Rectal smooth muscle tissue (tissue), 1 donor: ENCODE measurements around the gene CTAG1A.

Experiments used
- H3K27ac ChIP-seq: one replicate; pipeline ENCODE4 v1.7.0; 2013; ENCODE audit warnings: low read depth, low read length, inconsistent platforms
- H3K27me3 ChIP-seq: one replicate; pipeline ENCODE4 v1.7.0; 2013; ENCODE audit warnings: low read length; ENCODE audit not compliant: control insufficient read depth, insufficient read depth
- H3K36me3 ChIP-seq: one replicate; pipeline ENCODE4 v1.7.0; 2013; ENCODE audit warnings: low read length; ENCODE audit not compliant: control insufficient read depth, insufficient read depth
- H3K4me1 ChIP-seq: one replicate; pipeline ENCODE4 v1.7.0; 2013; ENCODE audit warnings: low read length; ENCODE audit not compliant: control insufficient read depth, insufficient read depth
- H3K4me3 ChIP-seq: one replicate; pipeline ENCODE4 v1.7.0; 2013; ENCODE audit warnings: low read length
- H3K9ac ChIP-seq: one replicate; pipeline ENCODE4 v1.7.0; 2013; ENCODE audit warnings: low read length

Gene CTAG1A

DNA sequence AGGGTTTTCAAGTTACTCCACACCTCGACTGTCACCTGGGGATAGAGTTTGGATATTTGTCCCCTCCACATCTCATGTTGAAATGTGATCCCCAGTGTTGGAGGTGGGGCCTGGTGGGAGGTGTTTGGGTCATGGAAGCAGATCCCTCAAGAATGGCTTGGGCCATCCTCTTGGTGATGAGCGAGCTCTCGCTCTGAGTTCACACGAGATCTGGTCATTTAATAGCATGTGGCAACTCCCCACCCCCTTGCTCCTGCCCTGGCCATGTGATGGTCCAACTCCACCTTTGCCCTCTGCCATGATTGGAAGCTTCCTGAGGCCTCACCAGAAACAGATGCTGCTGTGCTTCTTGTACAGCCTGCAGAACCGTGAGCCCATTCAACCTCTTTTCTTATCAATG is 8.3 kb downstream of the CTAG1A start:
- no peak overlapping the region for H3K27ac ChIP-seq
- H3K4me3 ChIP-seq = no peak overlapping the region
- H3K27me3 ChIP-seq = peaks cover 5% of the 10 kb centered on the region
- H3K36me3 ChIP-seq = no peaks in the 10 kb centered on the region
- no peaks in the 10 kb centered on the region for H3K4me1 ChIP-seq
- H3K9ac ChIP-seq = no peak overlapping the region

DNA sequence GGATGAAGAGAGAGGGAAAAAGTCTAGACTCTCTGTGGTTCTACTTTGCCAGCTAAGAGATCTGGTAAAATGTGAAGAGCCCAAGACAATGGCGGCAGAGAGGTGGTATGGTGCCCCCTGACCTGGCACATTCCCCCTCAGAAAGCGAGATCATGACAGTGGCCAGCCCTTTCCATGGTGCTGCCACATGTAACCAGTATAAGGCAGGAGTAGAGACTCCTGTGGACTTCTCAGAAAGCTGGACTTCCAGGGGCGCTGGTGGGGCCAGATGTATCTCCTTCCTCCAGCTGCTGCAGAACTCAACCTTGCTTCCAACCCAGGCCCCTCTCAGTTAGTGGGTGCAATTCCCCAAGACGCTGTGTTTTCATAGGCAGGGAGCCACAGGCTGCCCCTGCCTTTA is 9.6 kb downstream of the CTAG1A start:
- Histone ChIP-seq H3K9ac (no peak overlapping the region), H3K36me3 (no peaks in the 10 kb centered on the region), H3K27ac (no peak overlapping the region), H3K4me1 (no peaks in the 10 kb centered on the region), H3K27me3 (peaks cover 5% of the 10 kb centered on the region), H3K4me3 (no peak overlapping the region)

DNA sequence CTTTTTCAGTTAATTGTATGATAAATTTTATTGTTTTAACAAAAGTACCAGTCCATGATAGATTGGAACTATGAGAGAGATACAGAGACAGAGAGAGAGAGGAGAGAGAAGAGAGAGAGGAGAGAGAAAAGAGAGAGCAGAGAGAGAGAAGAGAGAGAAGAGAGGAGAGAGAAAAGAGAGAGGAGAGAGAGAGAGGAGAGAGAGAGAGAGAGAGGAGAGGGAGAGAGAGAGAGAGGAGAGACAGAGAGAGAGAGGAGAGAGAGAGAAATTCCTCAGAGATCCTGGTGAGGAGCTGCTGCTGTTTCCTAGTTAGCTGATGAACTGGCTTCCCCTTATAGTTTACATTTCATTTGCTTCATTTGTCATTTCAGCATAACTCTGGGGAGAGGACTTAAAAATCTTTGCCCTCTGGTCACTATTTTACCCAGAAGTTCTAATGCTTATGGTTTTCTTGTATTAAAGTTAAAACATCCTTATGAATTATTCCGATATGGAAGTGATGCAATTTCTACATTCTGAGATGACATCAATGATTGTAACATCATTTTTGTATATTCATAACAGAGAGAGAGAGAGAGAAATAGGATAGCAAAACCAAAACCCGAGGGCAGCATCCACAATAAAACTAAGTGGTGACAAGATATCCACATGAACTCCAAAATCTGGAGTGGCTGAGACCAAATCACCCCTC is 10.8 kb downstream of the CTAG1A start:
- Histone ChIP-seq H3K4me3 (no peak overlapping the region), H3K27me3 (peaks cover 5% of the 10 kb centered on the region), H3K36me3 (no peaks in the 10 kb centered on the region), H3K27ac (no peak overlapping the region), H3K9ac (no peak overlapping the region), H3K4me1 (no peaks in the 10 kb centered on the region)

DNA sequence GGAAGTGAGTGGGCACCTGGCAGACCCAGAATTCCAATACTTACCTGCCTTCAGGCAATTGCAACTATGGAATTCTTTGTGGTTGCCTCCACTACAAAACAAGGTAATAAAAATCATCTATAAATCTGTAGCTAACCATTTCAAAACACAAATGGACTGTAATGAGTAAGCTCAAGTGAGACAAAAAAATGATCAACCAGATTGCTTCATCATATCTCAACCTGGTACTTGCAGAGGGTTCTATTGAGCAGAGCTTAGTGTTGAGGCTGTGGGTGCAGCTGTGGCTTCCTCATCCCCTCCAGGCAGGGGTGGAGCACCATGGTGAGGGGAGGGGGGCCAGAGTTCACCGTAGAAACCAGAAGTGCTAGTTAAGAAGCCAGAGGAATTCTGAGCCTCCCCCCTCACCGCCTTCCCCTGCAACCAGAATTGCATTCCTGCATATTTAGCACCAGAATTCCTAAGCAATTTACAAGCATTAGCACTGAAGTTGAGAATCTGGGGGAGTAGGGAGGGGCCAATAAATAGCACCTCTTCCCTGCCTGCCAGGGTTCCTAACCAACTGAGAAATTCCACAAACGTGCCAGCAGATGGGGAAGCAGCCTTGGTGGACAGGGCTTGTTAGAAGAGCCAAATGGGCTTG is 11.5 kb downstream of the CTAG1A start:
- Histone ChIP-seq H3K27me3 (peaks cover 5% of the 10 kb centered on the region), H3K4me1 (no peaks in the 10 kb centered on the region), H3K9ac (no peak overlapping the region), H3K36me3 (no peaks in the 10 kb centered on the region), H3K4me3 (no peak overlapping the region), H3K27ac (no peak overlapping the region)

DNA sequence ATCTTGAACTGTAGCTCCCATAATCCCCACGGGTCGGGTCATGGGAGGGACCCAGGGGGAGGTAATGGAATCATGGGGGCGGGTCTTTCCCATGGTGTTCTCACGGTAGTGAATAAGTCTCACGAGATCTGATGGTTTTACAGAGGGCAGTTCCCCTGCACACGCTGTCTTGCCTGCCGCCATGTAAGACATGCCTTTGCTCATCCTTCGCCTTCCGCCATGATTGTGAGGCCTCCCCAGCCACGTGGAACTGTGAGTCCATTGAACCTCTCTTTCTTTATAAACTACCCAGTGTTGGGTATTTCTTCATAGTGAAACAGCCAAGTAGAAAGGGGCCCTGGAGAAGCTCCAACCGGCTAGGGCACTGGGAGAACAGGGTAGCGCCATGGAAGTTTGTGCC is 12.3 kb downstream of the CTAG1A start:
- Histone ChIP-seq H3K9ac (no peak overlapping the region), H3K36me3 (no peaks in the 10 kb centered on the region), H3K4me3 (no peak overlapping the region), H3K27ac (no peak overlapping the region), H3K4me1 (no peaks in the 10 kb centered on the region), H3K27me3 (peaks cover 4% of the 10 kb centered on the region)

DNA sequence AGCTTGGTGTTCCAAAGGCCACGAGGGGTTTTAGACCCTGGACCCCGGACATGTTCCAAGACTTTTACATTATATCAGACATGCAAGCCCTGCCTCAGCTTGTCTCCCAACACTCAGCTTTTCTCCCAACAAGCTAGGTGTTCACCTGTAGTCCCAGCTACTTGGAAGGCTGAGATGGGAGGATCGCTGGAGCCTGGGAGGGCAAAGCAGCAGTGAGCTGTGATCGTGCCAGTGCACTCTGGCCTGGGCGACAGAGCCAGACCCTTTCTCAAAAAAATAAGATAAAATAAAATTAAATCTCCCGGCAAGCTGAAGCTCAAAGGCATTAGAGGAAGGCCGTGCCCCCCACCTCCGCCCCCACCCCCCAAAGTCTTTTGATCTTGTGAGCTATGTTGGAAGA is 13.7 kb downstream of the CTAG1A start:
- no peak overlapping the region for H3K4me3 ChIP-seq
- no peaks in the 10 kb centered on the region for H3K36me3 ChIP-seq
- no peak overlapping the region for H3K9ac ChIP-seq
- H3K4me1 ChIP-seq = no peaks in the 10 kb centered on the region
- peaks cover 3% of the 10 kb centered on the region for H3K27me3 ChIP-seq
- no peak overlapping the region for H3K27ac ChIP-seq

DNA sequence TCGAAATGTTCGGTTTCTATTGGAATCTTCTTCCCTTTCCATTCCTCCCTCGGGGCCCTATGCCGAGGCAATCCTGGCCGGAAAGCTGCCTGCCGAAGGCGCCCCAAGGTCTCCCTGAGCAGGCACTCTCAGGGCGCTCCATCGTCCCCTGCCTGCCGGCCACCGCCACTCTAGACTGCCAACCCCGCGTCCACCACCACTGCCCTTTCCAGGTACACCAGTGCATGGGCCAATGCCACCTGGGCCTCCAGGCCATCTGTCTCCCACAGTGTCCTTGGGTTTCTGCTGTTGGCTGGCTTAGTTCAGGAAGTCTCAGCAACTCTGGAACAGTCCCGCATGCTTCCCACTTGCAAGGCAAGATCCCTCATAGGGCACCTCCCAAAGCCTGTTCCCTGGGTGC is 14.6 kb downstream of the CTAG1A start:
- peaks cover 3% of the 10 kb centered on the region for H3K27me3 ChIP-seq
- H3K4me3 ChIP-seq = no peak overlapping the region
- no peaks in the 10 kb centered on the region for H3K4me1 ChIP-seq
- no peak overlapping the region for H3K27ac ChIP-seq
- no peaks in the 10 kb centered on the region for H3K36me3 ChIP-seq
- no peak overlapping the region for H3K9ac ChIP-seq

DNA sequence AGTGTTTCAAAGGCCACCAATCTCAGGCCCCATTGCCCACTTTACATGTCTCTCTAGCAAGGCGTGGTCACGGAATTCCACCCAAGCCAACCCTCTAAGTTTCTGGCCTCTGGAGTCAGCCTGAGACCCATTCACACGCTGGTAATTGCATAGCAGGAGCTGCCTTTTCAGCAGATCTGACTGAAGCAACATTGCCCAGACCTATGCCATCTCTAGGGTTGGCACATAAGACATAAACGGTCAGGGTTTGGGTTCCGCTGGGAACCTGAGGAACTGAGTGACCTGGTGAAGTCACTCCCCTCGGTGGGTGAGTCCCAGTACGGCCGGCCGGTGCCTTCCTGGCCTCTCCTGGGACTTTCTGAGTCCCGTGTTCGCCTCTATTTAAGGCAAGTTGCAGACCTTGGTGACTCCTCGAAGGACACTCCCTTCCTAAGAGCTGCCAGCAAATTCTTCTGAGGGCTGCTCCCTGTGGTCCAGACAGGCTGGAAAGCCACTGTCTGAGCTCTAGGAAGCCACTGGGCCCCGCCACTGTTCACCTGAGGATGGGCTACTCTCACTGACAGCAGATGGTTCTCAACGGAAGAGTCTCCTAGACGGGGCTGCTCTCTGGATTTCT is 15.9 kb downstream of the CTAG1A start:
- Histone ChIP-seq H3K4me1 (no peaks in the 10 kb centered on the region), H3K27me3 (peaks cover 3% of the 10 kb centered on the region), H3K9ac (no peak overlapping the region), H3K36me3 (no peaks in the 10 kb centered on the region), H3K4me3 (no peak overlapping the region), H3K27ac (no peak overlapping the region)

DNA sequence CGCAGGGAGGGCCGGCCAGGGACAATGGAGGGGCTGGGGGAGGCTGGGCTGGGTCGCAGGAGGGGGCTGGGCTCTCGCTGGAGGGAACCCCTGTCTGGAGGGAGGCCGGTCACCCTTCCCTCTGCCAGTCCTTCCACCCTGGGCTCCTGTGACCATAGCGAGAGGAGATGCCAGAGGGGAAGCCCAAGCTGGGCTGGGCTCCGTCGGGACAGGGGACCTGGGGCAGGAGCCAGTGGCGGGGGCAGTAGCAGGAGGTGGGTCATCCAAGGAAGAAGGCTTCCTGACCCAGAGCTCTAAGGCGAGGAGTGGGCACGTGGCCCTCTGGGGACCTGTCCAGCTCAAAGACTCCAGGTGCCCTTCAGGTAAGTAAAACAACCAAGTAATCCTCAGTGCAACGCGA is 17.3 kb downstream of the CTAG1A start:
- H3K4me1 ChIP-seq = no peaks in the 10 kb centered on the region
- H3K27me3 ChIP-seq = peaks cover 3% of the 10 kb centered on the region
- no peaks in the 10 kb centered on the region for H3K36me3 ChIP-seq
- H3K4me3 ChIP-seq = no peak overlapping the region
- H3K27ac ChIP-seq = no peak overlapping the region
- no peak overlapping the region for H3K9ac ChIP-seq

DNA sequence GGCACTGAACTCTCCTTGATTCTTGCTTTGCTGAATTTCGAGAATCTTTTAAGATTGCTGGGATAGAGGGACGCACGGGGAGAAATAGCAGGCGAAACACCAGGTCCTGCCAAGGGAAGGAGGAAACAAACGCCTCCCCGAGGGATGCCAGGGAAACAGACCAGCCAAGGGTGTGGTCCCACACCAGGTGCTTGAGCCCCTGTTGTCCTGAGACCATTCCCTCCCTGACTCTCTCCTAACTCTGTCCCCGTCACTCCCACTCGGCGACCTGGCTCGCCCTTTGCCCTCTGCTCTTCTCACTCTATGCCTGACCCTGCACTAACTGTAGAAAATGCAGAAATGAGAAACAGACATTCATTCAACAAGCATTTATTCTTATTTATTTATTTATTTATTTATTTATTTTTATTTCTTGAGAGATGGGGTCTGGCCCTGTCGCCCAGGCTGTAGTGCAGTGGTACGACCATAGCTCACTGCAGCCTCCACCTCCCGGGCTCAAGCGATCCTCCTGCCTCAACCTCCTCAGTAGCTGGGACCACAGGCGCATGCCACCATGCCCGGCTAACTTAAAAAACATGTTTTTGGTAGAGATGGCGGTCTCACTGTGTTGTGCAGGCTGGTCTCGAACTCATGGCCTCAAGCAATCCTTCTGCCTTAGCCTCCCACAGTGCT is 18.0 kb downstream of the CTAG1A start:
- Histone ChIP-seq H3K27ac (no peak overlapping the region), H3K36me3 (no peaks in the 10 kb centered on the region), H3K4me1 (no peaks in the 10 kb centered on the region), H3K9ac (no peak overlapping the region), H3K27me3 (peaks cover 3% of the 10 kb centered on the region), H3K4me3 (no peak overlapping the region)

DNA sequence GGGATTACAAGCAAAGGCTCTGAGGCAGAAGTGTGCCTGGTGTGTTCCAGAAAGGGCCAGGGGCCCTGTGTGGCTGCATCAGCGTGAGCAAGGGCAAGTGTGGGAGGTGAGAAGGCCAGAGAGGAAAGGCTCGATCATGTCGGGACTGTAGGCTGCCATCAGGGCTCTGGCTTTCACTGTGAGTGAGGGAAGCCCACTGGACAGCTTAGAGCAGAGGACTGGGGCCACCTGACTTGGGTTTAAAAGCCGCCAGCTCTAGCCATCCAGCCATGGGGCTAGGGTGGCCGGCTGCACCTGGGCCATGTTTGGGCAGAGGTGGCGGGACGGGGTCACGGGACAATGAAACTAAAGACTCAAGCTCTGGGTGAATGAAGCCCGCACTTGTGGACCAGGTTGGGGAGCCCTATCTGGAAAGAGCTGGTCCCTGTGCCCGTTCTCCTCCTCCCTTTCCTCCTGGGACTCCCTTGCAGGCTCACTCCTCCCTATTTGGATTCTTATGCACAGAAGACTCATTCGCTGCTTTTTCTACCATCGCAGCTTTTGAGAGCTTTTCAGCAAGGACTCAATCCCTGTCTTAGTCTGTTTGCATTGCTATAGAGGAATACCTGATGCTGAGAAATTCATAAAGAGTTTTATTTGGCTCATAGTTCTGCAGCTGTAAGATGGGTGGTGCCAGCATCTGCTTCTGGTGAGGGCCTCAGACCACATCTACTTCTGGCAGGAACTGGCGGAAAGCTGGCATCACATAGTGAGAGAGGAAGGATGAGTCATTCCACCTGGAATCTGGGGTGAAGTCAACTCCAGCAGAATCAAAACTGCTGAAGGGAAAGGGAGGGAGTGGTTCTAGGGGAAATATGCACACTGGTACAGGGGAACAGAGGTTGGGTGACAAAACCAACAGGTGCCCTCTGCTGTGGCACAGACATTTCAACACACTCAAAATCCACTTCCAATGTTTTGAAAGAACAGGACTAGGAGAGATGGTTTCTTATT is 18.8 kb downstream of the CTAG1A start:
- Histone ChIP-seq H3K27ac (no peak overlapping the region), H3K9ac (no peak overlapping the region), H3K4me1 (no peaks in the 10 kb centered on the region), H3K36me3 (no peaks in the 10 kb centered on the region), H3K4me3 (no peak overlapping the region), H3K27me3 (peaks cover 3% of the 10 kb centered on the region)

DNA sequence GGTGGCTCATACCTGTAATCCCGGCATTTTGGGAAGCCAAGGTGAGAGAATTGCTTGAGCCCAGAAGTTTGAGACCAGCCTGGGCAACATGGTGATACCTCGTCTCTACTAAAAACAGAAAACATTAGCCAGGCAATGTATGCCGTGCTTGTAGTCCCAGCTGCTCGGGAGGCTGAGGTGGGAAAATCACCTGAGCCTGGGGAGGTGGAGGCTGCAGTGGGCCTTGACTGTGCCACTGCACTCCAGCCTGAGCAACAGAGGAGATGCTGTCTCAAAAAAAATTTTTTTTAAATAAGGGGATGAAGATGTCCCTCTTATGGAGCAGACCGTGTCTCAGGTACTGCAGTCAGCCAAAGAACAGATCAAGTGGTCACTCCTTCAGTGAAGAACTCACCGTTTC is 20.6 kb downstream of the CTAG1A start:
- Histone ChIP-seq H3K27ac (no peak overlapping the region), H3K4me1 (no peaks in the 10 kb centered on the region), H3K9ac (no peak overlapping the region), H3K36me3 (no peaks in the 10 kb centered on the region), H3K27me3 (peaks cover 3% of the 10 kb centered on the region), H3K4me3 (no peak overlapping the region)
